DMS 273 (cell line): ENCODE results near the gene PHAF1.

ENCODE experiments used
- DNase-seq: peaks from one replicate; lab custom pipeline; 2025; ENCODE audit not compliant: unreplicated experiment; lab: John Stamatoyannopoulos, UW

PHAF1 gene

GRCh38 chr16:67109407-67110135 lies at the start of gene PHAF1:
TSS of gene PHAF1 (plus strand) at chr16:67109941. CDS start at chr16:67110176, 235 bp downstream.
- DNase-seq = peak; percentile 96

DNA sequence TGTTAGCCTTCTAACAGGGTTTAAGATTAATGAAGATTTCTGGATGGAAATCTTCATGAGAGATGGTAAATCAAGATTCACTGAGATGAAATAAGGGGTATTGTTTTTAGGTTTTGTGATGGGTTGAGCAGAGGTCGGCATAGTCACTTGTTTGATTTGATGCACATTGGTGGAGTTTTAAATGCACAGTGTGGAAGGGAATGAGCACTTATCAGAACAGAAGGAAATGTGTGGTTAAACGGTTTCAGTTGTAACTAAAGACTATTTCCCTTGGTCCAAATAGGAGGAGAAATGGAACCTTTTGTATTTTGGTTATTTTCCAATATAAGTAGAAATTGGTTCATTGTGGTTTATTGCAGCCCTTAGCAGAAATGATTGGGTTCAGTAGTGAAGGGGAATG lies 46.7 kb upstream of the PHAF1 start:
- DNase-seq = no peak

DNA sequence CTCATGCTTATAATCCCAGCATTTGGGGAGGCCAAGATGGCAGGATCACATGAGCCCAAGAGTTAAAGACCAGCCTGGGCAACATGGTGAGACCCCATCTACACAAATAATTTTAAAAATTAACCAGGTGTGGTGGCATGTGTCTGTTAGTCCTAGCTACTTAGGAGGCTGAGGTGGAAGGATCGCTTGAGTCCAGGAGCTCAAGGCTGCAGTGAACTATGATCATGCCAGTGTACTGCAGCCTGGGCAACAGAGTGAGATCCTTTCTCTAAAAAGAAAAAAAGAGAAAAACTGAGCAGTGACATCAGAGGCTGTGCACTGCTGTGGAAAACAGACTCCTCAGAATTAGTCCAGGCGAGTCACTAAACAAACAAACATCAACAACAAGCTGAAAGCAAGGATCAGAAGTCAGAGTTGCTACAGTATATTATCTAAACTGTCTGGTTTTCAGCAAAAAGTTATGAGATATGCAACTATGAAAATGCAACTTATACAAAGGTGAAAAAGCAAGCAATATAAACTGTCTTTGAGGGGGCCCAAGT lies 41.5 kb upstream of the PHAF1 start:
- no peak for DNase-seq

- no peak for DNase-seq
Measured at GRCh38 chr16:67071476-67072048, 38.2 kb upstream of the PHAF1 start.

DNA sequence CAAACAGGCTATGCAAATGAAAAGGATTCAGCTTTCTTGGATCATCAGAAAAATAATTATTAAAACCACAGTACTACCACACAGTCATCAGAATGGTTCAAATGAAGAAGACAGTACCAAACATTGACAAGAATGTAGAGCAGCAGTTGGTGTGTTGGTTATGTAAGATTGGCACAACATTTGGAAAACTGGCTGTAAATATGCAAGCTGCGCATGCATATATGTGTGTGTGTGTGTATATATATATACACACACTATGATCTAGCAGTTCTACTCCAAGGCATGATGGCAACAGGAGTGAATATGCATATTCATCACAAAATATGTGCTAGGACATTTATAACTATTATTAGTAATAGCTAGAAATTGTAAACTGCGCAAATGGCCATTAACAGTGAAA lies 34.4 kb upstream of the PHAF1 start:
- no peak for DNase-seq

GRCh38 chr16:67077871-67078270 lies 31.9 kb upstream of the PHAF1 start:
- no peak for DNase-seq

DNA sequence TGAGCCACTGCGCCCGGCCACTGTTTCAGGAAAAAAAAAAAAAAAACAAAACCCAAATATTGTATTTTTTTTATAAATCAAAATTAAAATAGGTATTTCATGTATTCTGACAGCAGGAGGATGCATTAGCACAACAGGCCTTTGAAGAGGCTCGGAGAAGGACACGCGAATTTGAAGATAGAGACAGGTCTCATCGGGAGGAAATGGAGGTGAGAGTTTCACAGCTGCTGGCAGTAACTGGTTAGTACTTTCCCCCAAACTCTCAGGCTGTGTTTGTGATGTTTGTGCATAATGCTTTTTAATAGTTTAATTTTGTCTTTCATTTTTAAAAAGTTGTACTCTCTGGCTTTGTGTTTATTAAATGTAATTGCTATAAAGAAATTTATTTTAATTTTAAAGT lies 27.6 kb upstream of the PHAF1 start:
- DNase-seq = no peak

DNA sequence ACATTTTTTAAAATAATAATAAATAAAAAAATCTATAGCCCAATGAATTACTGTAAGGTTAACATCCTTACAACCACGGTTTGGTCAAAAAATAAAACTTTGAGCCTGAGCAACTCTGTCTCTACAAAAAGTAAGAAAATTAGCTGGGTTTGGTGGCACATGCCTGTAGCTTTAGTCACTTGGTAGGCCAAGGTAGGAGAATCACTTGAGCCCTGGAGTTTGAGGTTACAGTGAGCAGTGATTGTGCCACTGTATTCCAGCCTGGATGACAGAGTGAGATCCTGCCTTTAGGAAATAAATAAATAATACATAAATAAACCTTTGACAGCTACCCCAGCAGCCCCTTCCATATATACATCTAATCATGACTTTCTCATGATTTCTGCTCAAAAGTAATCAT lies 26.9 kb upstream of the PHAF1 start:
- DNase-seq = no peak

- DNase-seq = no peak
Measured at GRCh38 chr16:67084345-67085028, 25.3 kb upstream of the PHAF1 start.

DNA sequence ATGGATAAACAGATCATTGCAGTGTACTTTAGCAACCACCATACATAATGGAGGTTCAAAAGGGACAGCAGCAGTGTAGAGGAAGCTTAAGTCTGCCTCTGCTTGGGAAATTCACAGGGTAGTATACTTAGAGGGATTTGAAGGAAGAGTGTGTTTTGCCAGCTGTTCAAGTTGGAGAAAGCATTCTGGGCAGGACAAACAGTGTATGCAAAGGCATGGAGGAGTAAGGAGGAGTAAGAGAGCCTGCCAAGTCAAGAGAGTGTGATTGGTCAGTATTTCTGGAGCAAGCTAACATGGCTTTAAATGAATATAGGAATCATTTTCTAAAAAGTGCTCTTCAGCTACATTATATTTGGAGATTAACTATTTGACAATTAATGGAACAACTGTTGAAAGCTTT lies 22.9 kb upstream of the PHAF1 start:
- DNase-seq = no peak

GRCh38 chr16:67087291-67087690 lies 22.4 kb upstream of the PHAF1 start:
- no peak for DNase-seq

- no peak for DNase-seq
Measured at GRCh38 chr16:67087803-67088202, 21.9 kb upstream of the PHAF1 start.

DNA sequence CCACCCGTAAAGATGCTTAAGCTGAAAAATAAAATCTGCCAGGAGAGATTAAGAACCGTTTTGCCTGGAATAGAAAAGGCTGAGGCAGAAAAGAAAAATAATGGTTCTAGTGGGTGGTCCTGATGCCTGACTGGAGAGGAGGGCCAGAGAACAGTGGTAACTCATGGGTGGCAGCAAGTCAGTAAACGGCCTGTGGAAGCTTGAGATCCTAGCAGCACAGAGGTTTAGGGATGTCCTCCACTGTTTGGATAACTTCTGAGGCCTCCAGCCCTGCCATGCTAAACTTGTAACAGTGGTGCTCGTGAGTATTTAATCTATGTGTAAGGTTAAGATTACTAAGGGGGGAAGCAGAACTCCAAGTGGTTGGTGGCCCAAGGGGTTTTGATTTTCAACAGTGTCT lies 21.2 kb upstream of the PHAF1 start:
- DNase-seq = no peak

GRCh38 chr16:67089101-67089500 lies 20.6 kb upstream of the PHAF1 start:
- no peak for DNase-seq

DNA sequence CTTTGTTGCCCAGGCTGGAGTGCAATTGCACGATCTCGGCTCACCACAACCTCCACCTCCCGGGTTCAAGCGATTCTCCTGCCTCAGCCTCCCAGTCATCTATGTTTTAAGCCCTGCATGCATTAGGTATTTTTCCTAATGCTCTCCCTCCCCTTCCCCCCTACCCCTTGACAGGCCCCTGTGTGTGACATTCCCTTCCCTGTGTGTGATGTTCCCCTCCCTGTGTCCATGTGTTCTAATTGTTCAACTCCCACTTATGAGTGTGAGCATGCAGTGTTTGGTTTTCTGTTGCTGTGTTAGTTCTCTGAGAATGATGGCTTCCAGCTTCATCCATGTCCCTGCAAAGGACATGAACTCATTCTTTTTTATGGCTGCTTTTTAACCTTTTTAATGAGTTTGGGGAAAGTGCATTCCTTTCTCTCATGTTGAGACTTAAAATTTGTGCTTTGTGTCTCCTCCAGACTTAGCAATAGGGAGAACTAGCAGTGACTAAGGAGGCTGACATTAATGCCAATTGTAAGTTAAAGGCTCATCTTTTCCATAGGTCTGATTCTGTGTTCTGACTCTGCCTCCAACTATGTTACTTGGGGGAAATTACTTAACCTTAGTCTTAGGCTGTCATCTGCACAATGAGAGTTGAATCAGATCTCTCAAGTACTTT lies 17.7 kb upstream of the PHAF1 start:
- no peak for DNase-seq

DNA sequence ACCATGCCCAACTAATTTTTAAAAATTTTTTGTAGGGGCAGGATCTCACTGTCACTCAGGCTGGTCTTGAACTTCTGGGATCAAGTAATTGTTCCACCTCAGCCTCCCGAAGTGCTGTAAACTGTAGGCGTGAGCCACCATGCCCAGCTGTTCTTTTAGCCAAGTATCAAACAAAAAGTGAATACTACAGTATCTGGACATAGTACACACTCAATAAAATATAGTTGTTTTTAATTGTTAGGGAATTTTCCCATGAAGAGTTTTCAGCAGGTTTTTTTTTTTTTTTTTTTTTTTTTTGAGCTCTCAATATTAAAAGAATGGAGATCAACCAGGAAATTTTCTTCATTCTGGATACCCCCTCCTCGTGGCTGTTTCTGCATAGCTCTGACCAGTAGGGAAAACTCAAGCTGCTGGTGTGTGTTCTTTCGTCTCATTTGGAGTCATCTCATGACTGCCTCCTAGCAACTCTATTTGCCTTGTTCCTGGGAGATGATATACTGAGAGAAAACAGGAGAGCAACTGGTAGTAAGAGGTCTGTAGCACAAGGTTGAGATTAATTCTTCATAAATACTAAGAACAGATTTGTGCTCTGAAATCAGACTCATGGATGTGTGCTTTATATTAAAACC lies 16.5 kb upstream of the PHAF1 start:
- no peak for DNase-seq

DNA sequence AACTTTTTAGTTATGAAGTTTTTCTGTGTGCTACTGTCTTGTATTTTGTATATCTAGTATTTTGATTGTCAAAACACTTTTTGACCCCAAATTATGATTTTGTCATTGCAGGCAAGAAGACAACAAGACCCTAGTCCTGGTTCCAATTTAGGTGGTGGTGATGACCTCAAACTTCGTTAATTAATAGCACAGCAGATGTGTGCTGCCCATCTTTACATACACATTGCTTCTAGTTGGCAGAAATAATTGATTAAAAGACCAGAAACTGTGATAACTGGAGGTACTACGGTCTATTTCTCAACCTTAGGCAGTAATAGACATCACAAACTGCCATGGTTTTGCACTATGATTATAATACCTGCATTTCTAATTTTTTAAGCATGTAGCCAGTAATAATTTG lies 11.1 kb upstream of the PHAF1 start:
- no peak for DNase-seq

- DNase-seq = peak; percentile 53
Measured at GRCh38 chr16:67100569-67101310, 9.0 kb upstream of the PHAF1 start.

DNA sequence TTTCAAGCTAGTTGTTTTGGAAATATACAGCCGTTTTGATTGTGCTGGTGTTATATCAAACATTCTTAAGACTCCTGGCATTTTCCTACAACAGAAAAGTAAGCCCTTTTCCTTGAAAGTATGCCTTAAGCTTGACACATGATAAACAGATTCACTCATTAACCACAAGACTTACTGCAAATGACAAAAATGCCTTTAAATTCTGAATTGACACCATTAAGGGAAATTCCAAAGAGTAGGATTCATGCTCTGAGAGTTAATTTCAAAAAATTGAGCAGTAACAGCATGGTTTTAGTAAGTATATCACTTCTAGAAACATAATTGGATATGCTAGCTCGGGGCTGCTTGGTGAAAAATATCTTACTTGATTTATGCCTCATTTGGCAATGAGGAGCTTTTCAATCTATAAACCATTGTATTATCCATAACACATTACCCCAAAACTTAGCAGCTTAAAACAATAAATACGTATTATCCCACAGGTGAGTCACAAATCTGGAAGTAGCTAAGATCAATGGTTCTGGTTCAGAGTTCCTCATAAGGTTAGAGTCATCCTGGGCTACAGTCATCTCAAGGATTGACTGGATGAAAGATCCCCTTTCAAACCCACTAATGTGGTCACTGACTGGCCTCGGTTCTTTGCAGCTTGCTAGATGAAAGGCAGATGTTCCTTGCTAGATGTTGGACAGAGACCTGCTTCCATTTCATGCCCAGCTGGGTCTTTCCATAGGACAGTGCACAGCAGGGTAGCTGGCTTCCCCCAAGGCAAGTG lies 8.2 kb upstream of the PHAF1 start:
- DNase-seq = no peak

GRCh38 chr16:67104061-67104460 lies 5.7 kb upstream of the PHAF1 start:
- peak; percentile 78 for DNase-seq
